LNCAP (cell line): Measurements from ENCODE around the gene FAM174A.

Experiments used
- CTCF ChIP-seq: fragments of 450-650 bp; IDR thresholded peaks from 2 replicates; pipeline ENCODE4 v1.5.1; 2017; ENCODE audit warnings: mild to moderate bottlenecking

Gene FAM174A

GRCh38 chr5:100551183-100551582 lies 16.0 kb downstream of the FAM174A start:
- TF ChIP-seq CTCF = no peak

- TF ChIP-seq CTCF = no peak
These were observed 18.0 kb downstream of the FAM174A start for GRCh38 chr5:100553209-100553608.

GRCh38 chr5:100560860-100561259 lies 25.7 kb downstream of the FAM174A start:
- no peak for TF ChIP-seq CTCF

GRCh38 chr5:100562821-100563220 lies 27.6 kb downstream of the FAM174A start:
- no peak for TF ChIP-seq CTCF

- TF ChIP-seq CTCF = no peak
These were observed 31.4 kb downstream of the FAM174A start for GRCh38 chr5:100566382-100567141.

- TF ChIP-seq CTCF = no peak
These were observed 39.5 kb downstream of the FAM174A start for GRCh38 chr5:100574716-100575115.

- no peak for TF ChIP-seq CTCF
These were observed 40.6 kb downstream of the FAM174A start for GRCh38 chr5:100575815-100576214.
